ENCODE results near the gene NFATC3.
"Not testable (repeated sequence)": the region's sequence is repeated elsewhere in the genome, so short reads cannot be mapped to it uniquely, and the experiment has no call there.

Gene NFATC3

GRCh38 chr16:68088130-68088972 is 3.2 kb downstream of the NFATC3 start:
- no peak for DNase-seq (ENCODE audit: low read depth in 1 of 2, low spot score in 1 of 2)

DNA sequence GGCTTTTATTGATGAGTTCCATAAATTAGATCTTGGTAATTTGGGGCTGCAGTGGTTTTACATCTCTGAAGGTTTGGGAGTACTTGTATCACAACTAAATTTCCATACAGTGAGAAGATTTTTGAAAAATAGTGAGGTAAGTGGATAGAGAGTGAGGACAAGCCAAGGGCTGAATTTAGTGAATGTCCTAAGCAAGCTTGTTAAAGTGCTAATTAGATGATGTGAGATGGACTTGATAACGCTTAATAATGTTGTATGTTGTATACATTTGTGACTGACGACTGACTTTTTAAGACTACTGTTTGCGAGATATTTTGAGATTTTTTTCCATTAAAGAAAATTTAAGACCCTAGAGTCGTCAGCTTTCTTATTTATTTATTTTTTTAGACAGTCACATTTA is 3.9 kb downstream of the NFATC3 start:
- DNase-seq (ENCODE audit: low read depth in 1 of 2, low spot score in 1 of 2), result no peak

DNA sequence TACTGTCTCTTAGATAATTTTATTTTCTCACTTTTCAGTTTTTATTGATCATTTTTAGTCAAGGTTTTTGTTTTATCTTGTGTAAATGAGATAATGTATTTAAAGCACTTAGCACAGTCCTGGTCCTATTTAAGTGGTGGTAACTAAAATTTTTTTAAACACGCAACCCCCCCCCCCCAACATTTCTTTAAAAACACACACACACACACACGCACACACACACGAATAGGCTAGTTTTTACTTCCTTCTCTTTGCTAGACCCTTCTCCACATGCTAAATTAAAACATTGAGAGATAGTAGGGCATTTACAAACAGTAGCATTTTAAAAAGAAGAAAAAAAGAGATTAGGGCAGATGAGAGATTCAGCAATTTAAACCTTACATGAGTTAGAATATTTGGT is 5.0 kb downstream of the NFATC3 start:
- DNase-seq (ENCODE audit: low read depth in 1 of 2, low spot score in 1 of 2), result no peak

- DNase-seq (ENCODE audit: low read depth in 1 of 2, low spot score in 1 of 2), result no peak
Measured at GRCh38 chr16:68090533-68090932, 5.4 kb downstream of the NFATC3 start.

GRCh38 chr16:68091380-68092261 is 6.5 kb downstream of the NFATC3 start:
- no peak for DNase-seq (ENCODE audit: low read depth in 1 of 2, low spot score in 1 of 2)

- not testable (repeated sequence) for DNase-seq (ENCODE audit: low read depth in 1 of 2, low spot score in 1 of 2)
Measured at GRCh38 chr16:68092275-68092674, 7.1 kb downstream of the NFATC3 start.

DNA sequence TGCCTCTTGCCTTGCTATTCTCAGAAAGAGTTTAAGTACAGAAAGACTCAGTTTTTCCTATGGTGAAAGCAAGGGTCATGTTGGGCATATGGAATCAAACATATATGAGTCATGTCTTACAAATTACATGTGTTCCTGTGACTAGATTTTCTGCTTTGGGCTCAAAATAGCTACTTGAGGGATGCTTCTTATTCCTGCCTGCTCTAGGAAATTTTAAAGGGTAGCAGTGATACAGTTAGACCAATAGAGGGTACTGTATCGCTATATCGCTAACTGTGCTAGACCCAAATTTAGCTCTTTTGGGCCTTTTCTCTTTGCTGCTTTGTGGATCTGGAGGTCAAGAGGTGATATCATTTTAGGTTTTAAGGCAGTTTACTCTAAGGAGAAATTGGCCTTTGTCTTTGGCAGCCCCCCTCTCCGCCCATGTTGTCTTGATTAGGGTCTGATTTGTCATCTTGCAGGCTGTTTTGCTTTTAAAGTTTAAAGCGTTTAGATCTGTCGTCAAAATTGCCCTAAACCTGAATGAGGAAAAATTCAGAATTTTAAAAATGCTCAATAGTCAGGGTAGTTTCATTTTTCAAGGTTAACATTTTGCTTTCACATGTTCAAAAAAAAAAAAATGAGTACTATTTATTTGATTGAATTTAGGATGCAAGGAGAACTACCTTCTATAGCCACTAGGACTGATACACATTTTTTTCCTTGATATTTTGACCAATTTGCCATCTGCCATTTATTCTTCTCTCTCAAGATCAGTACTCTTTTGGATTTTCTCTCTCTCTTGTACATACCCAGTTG is 8.8 kb downstream of the NFATC3 start:
- no peak for DNase-seq (ENCODE audit: low read depth in 1 of 2, low spot score in 1 of 2)

DNA sequence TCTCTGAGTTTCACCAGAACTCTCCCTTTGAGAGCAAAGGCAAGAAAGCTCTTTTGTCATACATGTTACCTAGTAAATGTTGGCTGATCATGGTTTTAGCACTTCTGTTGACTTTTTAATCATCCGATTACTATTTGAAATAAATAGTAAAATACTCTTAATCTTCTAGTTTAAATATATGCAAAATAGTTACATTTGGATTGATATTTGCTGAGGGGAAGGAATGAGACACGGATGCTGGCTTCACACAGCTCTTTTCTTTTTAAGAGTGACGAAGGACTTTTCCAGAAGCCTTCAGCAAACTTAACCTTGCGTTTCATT is 9.4 kb downstream of the NFATC3 start:
- DNase-seq (ENCODE audit: low read depth in 1 of 2, low spot score in 1 of 2), result no peak

- no peak for DNase-seq (ENCODE audit: low read depth in 1 of 2, low spot score in 1 of 2)
Measured at GRCh38 chr16:68096491-68096890, 11.3 kb downstream of the NFATC3 start.

DNA sequence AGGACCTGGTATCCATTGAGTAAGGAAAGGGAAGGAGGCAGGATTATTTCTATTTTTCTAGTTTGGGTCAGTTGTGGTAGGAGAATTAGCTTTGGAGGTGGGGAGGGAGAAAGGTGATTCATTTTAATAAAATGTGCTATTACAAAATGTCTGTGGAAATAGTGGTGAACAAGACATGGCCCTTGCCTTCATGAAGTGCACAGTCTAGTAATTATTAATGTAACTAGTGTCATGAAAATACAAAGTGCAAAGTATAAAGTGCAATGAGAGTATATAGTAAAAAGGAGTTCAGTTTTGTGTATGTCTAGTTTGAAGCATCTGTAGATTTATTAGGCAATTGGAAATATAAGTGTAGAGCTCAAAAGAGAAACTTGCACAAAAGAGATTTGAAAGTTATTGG is 11.9 kb downstream of the NFATC3 start:
- no peak for DNase-seq (ENCODE audit: low read depth in 1 of 2, low spot score in 1 of 2)

DNA sequence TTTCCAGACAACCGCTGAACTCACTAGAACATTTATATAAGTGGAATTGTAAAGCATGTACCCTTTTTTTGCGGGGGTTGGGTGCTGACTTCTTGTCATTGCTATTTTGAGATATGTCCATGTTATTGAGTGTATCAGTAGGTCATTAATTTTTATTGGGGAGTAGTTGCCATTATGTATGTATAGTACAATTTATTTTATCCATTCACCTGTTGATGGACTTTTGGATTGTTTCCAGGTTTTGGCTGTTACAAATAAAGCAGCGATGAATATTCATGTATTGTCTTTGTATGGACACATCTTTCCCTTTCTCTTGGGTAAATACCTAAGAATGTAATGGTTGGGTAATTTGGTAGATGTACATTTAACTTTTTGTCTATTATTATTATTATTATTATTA is 12.7 kb downstream of the NFATC3 start:
- DNase-seq (ENCODE audit: low read depth in 1 of 2, low spot score in 1 of 2), result no peak

- no peak for DNase-seq (ENCODE audit: low read depth in 1 of 2, low spot score in 1 of 2)
Measured at GRCh38 chr16:68100488-68100887, 15.3 kb downstream of the NFATC3 start.

DNA sequence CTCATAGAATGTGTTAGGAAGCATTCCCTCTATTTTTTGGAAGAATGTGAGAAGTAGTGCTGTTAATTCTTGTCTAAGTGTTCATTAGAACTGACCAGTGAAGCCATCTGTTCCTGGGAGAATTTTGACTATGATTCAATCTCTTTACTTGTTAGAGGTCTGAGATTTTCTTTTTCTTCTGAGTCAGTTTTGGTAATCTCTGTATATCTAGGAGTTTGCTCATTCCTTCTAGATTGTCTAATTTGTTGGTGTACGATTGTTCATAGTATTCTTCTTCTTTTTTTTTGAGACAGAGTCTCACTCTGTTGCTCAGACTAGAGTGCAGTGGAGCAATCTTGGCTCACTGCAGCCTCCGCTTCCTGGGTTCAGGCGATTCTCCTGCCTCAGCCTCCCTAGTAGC is 20.4 kb downstream of the NFATC3 start:
- no peak for DNase-seq (ENCODE audit: low read depth in 1 of 2, low spot score in 1 of 2)

DNA sequence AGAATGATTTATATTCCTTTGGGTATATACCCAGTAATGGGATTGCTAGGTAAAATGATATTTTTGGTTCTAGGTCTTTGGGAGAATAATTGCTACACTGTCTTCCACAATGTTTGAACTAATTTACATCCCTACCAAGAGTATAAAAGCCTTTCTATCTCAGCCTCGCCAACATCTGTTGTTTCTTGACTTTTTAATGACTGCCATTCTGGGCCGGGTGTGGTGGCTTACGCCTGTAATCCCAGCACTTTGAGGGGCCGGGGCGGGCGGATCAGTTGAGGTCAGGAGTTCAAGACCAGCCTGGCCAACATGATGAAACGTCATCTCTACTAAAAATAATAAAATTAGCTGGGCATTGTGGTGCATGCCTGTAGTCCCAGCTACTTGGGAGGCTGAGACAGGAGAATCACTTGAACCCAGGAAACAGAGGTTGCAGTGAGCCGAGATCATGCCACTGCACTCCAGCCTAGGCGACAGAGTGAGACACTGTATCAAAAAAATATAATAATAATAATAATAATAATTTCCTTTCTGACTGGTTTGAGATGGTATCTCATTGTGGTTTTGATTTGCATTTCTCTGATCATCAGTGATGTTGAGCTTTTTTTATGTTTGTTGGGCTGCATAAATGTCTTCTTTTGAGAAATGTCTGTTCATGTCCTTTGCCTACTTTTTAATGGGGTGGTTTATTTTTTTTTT is 22.2 kb downstream of the NFATC3 start:
- not testable (repeated sequence) for DNase-seq (ENCODE audit: low read depth in 1 of 2, low spot score in 1 of 2)

DNA sequence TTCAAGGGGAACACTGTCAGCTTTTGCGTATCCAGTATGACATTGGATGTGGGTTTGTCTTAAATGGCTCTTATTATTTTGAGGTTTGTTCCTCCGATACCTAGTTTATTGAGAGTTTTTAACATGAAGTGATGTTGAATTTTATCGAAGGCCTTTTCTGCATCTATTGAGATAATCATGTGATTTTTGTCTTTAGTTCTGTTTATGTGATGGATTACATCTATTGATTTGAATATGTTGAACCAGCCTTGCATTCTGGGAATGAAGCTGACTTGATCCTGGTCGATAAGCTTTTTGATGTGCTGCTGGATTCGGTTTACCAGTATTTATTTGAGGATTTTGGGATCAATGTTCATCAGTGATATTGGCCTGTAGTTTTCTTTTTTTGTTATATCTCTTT is 24.0 kb downstream of the NFATC3 start:
- not testable (repeated sequence) for DNase-seq (ENCODE audit: low read depth in 1 of 2, low spot score in 1 of 2)

DNA sequence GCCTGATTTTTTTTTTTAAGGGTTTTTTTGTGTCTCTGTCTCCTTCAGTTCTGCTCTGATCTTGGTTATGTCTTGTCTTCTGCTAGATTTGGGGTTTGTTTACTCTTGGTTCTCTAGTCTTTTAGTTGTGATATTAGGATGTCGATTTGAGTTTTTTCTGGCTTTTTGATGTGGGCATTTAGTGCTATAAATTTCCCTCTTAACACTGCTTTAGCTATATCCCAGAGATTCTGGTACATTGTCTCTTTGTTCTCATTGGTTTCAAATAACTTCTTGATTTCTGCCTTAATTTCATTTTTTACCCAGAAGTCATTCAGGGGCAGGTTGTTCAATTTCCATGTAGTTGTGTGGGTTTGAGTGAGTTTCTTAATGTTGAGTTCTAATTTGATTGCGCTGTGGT is 25.4 kb downstream of the NFATC3 start:
- DNase-seq (ENCODE audit: low read depth in 1 of 2, low spot score in 1 of 2), result not testable (repeated sequence)

- no peak for DNase-seq (ENCODE audit: low read depth in 1 of 2, low spot score in 1 of 2)
Measured at GRCh38 chr16:68111379-68111778, 26.2 kb downstream of the NFATC3 start.

GRCh38 chr16:68113059-68113761 is 28.0 kb downstream of the NFATC3 start:
- DNase-seq (ENCODE audit: low read depth in 1 of 2, low spot score in 1 of 2), result no peak

GRCh38 chr16:68113765-68114240 is 28.6 kb downstream of the NFATC3 start:
- DNase-seq (ENCODE audit: low read depth in 1 of 2, low spot score in 1 of 2), result no peak

GRCh38 chr16:68114939-68115338 is 29.8 kb downstream of the NFATC3 start:
- DNase-seq (ENCODE audit: low read depth in 1 of 2, low spot score in 1 of 2), result not testable (repeated sequence)
